Activated CD8-positive, alpha-beta memory T cell treated with anti-CD3 and anti-CD28 coated beads, Interleukin-2, amount 50 U/mL, for 24 hours (primary cell): ENCODE data around the gene TMCC1.
"Not testable (repeated sequence)": the region's sequence is repeated elsewhere in the genome, so short reads cannot be mapped to it uniquely, and the experiment has no call there.

Experiments
- DNase-seq: peaks from one replicate; pipeline ENCODE4 v3.0.0-alpha.2; 2020; ENCODE audit errors: extremely low read depth

The TMCC1 gene

DNA sequence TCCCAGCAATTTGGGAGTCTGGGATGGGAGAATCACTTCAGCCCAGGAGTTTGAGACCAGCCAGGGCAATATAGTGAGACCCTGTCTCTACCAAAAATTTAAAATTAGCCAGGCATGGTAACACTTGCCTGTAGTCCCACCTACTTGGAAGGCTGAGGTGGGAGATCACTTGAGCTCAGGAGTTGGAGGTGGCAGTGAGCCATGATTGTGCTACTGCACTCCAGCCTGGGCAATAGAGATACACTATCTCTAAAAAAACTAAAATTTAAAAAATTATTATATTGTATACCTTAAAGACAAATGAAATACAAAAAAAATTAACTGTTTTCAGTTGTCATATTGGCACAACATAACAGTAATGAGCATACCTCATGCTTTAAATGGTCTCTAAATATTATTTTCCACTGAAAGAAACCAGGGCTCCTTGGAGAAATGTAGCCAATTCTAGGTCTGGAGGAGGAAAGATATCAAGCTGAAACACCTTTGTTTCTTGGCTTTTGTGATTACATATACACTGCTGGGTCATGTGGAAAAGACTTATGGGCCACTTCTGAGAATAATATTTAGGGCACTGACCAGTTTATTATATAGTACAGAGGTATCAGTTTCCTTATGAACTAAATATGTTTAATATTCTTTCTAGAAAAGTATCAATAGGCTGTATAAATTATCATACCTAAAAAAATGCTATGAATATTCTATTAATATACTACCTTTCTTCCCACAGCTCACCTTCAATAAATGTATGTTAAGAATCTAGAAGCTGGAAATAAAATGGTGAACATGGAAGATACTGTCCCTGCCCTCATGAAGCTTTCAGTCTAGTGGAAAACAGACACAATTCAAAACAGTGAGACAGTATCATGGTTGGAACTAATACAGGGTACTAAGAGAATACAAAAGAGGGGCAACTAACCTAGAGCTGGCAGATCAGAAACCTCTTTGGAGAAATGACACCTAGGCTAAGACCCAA, 119.5 kb downstream of the TMCC1 start:
- no peak for DNase-seq

DNA sequence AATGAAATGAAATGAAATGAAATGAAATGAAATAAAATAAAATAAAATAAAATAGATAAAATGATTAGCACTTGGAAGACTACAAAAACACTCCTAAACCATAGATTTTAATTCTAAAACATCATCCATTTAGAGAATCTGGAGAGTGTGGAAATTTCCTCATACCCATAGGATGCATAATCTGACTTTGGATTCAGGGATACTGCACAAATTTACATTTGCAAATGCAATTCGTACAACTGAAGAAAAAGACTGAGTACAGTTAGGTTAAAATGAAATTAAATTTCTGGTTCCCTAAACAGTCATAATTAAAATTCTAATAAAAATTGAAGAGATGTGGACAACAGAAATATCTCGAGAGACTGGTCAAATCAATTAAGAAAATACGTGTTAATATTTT, 122.9 kb downstream of the TMCC1 start:
- no peak for DNase-seq

DNA sequence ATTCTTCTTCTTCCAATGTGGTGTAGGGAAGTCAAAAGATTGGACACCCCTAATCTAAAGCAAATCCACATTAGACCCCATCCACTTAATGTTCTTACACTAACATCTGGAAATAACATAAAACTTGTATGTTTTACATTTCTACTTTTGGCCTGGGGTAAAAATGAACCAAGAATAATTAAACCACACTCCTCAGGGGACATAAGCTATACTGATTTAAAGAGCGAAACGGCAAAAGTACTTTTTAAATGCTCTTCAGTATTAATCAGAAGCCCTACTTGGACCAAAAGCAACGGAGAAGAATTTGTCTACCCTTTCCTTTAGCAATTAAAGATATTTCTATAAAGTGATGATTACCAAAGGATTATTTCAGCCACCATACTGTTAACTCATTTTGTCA, 123.9 kb downstream of the TMCC1 start:
- no peak for DNase-seq

DNA sequence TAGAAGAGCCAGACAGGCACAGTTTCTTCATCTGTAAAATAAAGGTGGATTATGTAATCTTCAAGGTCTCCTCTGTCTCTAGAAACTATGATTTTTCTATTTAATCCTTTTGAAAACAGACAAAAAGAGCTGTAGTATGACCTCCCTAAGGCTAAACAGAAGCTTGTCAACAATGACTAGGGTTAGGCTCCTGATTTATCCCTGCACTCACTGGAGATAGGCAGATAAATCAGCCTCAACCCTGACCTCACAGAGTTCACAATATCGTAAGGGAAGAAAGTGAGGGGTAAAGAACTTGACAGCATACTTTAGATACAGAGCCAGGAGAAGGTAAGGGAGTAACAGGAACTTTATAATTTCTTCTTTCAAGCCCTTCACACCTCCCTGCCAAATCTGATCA, 124.8 kb downstream of the TMCC1 start:
- DNase-seq, result no peak

DNA sequence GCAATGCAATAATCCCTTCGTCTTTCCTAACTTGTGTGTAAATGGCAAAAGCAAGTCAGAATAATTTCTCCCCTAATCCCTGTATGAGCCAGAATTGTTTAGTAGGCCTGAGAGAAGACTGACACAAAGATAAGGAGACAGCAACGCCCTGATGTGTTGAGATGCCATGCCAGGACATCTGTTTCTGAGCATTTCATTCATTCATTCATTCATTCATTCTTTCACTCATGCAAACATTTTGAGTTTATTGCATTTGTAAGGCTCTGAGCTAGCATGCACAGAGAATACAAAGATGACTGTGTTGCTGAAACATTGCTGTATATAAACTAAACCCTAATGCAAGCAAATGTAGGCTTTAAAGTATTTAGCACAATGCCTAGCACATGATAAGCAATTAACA, 127.4 kb downstream of the TMCC1 start:
- DNase-seq, result no peak

DNA sequence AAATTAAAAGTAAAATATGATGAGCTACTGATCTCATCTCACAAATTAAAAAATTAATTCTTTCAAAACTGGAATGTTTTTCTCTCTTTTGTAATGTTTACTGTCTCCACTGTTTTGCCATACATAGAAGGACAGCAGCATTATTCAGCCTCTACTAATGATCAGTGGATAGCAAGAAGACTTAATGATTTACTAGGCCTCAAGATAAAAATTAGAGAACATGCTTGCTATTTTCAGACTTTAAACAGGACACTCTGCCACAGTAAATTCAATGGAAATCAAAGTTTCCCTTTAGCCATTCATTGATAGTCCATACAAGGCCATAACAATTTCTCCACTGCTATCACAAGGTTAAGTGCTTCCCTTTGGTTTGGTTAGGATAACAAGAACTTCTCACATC, 129.4 kb downstream of the TMCC1 start:
- DNase-seq, result no peak

DNA sequence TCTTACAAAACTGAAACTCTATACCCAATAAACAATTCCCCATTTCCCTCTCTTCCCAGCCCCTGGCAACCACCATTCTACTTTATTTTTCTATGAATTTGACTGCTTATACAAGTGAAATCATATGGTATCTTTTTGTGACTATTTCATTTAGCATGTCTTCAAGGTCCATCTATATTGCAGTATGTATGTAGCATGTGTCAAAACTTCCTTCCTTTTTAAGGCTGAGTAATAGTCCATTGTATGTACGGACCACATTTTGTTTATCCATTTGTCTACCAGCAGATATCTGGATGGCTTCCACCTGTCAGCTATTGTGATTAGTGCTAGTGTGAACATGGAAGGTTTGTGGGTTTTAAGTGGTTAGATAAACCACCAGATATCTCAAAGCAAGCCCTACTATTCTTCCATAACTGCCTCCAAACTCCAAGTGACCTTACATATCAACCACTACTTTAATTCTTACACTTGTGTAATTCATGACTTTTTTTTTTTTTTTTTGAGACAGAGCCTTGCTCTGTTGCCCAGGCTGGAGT, 134.7 kb downstream of the TMCC1 start:
- no peak for DNase-seq

DNA sequence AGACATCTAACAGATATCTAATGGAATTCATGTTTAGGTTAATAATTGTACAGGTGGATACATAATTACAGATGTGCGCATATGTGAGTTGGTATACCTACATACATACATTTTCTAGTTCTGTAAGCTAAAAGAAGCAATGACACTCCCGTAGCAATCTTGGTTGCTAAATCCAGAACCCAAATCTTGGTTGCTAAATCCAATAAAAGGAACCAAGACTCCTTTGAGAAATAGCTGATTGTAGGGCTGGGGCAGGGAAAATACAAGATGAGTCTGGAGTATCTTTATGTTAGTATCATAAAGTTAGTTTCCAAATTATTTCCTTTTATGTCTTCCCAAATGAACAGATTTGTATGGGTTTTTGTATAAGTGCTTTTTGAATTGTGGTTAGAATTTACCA, 135.2 kb downstream of the TMCC1 start:
- DNase-seq, result no peak

DNA sequence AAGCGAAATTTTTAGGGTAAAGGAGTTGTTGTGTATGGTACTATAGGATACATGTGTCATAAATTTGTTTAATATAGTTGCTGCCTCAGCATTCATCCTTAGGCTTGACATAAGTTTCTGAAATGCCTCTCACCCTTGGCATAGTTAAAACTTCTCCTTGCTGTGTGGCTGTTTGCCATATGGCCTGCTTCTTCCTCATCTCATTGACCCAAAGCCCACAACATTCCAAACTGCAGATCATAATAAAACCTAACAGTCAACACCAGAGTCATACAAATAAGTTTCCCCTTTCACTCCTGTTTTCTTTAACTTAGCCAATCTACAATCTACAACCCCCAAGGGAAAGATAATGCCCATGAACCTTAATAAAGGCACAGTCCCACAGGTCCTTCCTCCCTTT, 136.6 kb downstream of the TMCC1 start:
- no peak for DNase-seq

DNA sequence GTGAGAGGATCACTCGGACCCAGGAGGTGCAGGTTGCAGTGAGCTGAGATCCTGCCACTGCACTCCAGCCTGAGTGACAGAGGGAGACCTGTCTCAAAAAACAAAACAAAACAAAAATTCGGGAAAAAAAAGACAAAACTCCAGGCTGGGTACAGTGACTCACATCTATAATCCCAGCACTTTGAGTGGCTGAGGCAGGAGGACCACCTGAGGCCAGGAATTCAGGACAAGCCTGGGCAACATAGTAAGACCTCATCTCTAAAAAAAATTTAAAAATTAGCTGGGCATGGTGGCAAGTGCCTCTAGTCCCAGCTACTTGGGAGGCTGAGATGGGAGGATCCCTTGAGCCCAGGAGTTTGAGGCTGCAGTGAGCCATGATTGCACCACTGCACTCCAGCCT, 142.4 kb downstream of the TMCC1 start:
- DNase-seq, result not testable (repeated sequence)

DNA sequence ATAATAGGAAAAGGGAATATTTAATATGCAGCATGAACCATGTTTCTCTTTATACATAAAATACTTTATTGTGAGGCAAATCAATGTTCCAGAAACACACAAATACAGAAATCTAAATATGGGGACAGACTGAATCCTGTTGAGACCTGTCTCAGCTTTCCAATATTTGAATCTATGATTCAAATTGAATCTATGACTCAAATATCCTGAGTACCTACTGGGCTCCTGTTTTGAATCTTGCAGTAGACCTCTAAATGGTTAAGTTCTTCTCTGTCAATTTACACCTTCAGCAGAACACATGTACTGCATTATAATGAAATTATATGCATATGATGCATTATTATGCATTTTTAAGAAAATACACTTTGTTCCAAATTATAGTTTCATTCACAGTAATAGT, 143.8 kb downstream of the TMCC1 start:
- DNase-seq, result no peak

DNA sequence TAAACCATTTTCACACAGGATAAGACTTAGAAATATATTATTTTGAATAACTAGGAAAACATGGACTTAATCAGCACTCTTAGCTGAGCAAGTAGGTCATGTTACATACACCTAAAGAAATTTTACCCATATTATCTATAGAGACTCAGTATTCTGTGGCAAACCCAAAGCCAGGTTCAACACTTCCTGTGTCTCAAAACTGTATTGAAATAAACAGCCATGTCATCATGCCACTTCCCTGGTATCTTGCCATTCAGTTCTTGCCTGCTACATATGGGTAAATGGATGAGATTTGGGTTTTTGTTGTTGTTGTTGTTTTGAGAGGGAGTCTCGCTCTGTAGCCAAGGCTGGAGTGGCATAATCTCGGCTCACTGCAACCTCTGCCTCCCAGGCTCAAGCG, 145.5 kb downstream of the TMCC1 start:
- DNase-seq, result no peak

DNA sequence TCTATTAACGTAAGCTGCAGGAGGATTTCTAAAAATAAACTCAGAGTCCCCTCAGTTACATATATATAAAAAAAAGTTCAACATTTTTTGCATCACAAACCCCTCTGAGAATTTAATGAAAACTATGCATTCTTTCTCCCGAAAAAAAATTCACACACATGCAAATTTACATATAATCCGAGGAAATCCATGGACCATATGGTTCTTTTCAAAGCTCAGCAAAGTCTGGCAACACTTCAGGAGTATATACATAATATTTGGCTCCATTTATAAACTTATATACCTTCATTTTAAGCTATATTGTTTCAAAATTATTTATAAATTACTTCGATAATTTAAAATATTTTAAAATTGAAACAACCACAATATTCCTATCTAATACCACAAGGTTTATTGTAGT, 146.4 kb downstream of the TMCC1 start:
- DNase-seq, result no peak

DNA sequence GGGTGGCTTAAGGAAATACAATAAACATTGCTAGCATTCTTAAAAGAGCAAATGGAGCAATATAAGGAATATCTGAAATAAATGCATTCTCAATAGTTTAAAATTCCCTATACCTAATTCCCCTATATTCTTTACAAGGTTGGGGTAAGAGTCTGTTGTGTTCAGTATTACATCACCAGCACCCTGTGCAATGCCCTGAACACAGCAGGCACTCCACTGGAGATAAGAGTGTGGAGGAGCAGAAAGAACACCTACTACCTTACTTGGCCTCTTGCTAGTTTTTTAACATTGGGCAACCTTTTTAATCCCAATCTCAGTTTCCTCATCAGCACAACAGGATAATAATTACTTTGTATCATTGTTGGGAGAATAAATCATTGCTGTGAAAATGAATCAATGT, 146.9 kb downstream of the TMCC1 start:
- DNase-seq, result no peak

DNA sequence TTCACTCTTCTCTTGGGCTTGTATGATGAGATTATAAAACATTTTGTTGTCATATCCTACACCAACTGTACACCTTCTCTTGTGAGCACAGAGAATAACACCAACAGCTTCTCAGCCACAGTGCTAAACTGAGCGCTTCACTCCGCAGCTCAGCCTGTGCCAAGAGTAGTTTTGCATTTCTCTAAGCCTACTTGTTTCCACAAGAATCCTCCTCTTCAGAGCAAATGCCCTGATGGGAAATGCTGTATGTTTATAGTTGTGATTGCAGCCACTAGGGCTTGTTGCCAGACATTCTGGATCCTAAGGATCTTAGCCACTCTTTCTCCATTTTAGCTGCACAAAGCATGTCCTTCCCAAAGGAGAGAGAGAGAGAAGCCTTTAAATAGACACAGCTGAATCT, 148.3 kb downstream of the TMCC1 start:
- no peak for DNase-seq

DNA sequence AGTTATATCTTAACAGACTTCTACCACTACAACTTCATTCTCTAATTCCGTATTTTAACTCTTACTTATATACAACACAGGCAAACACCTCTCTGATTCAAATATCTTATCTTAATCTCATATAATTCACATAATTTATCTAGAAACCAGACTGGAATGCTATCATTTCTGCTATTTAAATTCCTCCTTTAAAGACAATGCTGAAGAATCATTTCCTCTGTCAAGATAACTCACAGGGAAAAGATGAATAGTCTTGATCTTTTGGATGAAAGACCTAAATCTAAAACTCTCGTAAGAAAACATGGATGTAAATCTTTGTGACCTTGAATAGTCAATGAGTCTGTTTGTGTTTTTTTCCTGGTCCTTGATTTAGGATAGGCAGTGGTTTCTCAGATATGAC, 151.7 kb downstream of the TMCC1 start:
- no peak for DNase-seq

DNA sequence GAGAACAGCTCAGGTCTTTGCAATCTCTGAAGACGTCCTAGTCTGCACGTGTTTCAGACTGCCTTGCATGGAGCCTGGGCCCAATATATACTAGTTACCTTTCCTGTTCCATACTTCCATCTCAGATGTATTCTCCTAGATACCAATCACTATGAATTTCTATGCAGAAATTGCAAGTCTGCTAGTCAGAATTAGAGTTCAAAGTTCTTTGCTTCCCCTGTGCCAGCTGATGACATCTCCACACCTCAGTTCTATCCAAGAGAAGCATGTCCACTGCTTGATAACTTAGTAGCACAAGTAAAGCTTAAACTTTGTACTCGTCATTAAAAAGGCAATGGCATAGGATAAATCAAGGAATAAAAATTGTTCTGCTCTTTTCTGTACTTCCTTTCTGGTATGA, 153.4 kb downstream of the TMCC1 start:
- no peak for DNase-seq

DNA sequence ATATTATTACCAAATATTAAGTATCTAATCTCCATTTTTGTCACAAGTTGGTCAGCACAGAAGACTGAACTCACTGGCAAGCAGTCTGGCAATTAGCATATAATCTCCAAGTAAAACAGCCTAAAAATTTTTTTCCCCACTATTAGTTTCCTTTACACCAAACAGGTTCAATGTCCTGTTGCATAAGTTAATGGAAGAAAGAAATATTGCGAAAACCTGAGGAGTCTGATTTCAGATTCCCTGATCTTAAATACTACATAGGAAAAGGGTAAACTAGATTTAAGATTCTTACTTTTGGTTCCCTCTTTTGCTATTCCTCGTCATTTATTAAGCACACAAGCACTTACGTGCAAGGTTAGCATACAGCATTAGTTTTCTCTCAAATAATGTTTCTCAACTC, 153.9 kb downstream of the TMCC1 start:
- no peak for DNase-seq

DNA sequence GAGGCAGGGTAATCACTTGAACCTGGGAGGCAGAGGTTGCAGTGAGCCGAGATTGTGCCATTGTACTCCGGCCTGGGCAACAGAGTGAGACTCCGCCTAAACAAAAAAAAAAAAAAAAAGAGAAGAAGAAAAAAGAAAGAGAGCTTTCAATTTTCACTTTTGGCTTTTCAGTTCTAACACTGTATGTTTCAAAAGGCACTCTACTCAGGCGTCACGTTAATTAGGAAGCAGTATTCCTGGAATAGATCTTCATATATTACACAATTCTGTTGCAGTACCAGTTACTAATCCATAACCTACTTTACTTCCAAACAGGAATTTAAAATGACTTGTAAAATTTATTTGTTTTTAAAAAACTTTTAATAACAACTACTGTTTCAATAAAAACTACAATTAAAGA, 155.3 kb downstream of the TMCC1 start:
- DNase-seq, result no peak

DNA sequence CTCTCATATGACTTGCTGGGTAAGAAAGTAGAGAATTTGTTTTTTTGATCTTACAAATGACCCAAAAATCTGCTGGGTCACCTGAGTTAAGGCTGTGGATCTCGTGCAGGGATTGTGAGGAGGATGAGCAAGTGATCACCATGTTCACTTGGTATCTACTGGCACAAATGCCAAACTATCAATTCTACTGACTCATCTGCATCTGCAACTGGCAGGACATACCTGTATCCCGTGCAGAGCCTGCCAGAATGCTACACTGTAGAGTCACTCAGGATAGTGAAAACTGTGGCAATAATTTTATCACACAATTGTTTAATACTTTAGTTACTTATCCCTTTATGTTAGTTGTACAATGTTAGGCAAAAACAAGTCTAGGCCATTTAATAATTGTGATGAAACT, 157.4 kb downstream of the TMCC1 start:
- no peak for DNase-seq

DNA sequence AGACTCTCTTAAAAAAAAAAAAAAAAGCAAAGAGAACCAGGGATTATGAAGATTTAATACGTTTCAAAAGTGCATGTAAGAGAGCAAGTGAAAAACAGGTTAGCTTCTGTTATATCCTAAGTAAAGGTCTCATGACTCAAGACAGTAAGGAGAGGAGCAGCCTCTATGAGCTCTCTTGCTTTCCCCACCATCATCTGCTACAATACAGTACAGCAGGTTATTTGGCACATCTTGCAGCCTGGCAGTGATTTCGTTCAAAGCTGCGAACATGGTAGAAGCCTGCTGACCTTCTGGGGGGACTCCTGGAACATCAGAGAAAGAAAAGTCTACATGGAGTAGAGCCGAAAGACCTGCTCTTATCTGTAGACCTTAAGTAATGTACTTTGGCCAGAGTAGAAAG, 157.9 kb downstream of the TMCC1 start:
- DNase-seq, result no peak

DNA sequence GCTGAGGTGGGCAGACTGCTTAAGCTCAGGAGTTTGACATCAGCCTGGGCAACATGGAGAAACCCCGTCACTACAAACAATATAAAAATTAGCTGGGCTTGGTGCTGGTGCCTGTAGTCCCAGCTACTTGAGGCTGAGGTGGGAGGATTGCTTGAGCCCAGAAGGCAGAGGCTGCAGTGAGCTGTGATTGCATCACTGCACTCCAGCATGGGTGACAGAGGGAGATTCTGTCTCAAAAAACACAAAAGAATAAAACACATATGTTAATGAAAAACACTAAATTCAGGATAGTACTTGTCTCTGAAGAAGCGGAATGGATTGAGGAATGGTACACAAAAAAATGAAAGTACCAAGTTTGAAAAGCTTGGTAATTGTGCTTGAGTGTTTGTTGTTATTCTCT, 159.1 kb downstream of the TMCC1 start:
- no peak for DNase-seq

DNA sequence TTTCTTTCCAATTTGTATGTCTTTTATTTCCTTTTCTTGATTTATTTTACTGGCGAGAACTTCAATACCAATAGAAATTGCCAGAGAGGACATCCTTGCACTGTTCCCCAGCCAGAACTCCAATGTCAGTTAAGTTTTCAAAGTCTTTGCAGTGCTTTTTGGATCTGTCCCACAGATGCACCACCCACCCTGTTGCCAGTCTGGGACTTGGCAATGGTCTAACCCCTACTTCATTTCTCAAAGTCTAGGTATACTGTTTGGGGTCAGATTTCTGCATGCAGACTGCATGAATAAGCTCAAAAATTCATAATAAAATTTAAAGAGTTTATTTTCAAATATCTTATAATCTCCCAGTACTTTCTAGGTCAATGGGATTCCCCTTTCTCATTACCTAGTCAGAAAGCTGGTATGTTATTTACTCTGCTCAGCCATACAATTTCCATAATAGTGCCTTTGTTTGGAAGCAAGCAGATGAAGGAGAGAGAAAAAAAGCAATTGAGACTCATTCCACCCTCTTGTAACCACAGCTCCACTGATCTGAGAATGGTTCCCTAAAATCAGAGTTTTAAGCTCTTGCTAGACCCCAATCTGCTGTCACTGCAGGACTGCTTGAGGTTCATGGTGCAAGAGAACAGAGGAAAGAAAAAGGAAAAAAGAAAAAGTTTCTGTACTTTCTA, 161.2 kb downstream of the TMCC1 start:
- DNase-seq, result no peak
